Measurements from ENCODE around the gene ACACB. TPM values are rescaled to one million over a fixed set of nuclear protein-coding genes. Genes with fewer than 3 reads are reported as not detected.

ACACB gene
- total and polyA plus RNA-seq, 2 donors from 2014 or later = 13.8 to 56.8 TPM

DNA sequence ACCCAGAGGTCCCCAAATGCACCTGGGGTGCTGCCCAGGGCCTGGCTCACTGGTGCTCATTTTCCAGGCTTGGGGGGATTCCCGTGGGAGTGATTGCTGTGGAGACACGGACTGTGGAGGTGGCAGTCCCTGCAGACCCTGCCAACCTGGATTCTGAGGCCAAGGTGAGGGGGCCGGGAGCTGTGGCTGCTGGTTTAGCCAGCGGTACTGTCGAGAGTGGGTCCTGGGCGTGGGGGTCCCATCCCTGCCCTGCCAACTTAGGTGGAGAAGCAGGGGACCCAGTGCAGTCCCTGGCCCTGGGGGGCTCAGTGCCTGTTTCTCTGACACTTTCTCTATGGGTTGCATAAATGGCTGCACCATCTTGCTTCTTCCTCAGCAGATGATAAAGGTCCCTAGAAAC, 141.8 kb downstream of the ACACB start:
- FAIRE-seq = no peak

DNA sequence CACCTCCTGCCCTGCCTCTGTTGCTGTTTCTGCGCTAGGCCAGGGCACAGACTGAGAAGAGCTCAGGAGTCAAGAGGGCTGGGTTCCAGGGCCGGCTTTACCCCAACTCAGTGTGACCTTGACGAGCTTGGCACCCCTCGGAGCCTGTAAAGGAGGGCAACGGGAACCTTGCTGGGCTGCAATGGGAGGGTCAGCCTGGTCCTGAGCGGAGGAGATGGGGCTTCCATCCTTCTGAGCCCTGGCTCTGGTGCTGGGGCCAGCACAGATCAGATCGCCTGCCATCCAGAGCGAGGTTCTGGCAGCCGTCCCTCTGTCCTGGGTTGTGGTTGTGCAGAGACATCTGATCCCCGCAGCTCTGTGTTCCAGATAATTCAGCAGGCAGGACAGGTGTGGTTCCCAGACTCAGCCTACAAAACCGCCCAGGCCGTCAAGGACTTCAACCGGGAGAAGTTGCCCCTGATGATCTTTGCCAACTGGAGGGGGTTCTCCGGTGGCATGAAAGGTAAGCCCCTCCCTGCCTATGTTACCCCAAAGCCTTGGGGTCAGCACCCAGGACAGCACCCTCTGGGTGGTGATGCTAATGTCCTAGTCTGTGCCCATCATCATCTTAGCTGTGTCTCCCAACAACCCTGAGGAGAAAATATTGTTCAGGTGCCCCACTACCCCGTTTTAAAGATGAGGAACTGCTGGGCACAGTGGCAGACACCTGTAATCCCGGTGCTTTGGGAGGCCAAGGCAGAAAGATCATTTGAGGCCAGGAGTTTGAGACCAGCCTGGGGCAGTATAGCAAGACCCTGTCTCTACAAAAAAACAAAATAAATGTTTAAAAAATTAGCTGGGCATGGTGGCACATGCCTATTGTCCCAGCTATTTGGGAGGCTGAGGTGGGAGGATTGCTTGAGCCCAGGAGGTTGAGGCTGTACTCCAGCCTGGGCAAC, 142.5 kb downstream of the ACACB start:
- peaks cover 0 to 43% (median 36%) of the 10 kb centered on the region in 3 donors for H3K36me3 ChIP-seq (ENCODE audit: control insufficient read depth in 2 of 3, insufficient read depth in 3 of 3, low read length in 3 of 3)

More for the DNA sequence above, 141.8 kb downstream of the ACACB start:
- H3K4me1 ChIP-seq (ENCODE audit: control insufficient read depth in 2 of 3, insufficient read depth in 2 of 3, low read depth in 1 of 3, low read length in 3 of 3) = no peaks in the 10 kb centered on the region
- no peak overlapping the region for H3K4me3 ChIP-seq (ENCODE audit: low read length in 3 of 3)
- no peak overlapping the region for H3K27ac ChIP-seq (ENCODE audit: low read depth in 2 of 2, low read length in 2 of 2)
- H3K36me3 ChIP-seq (ENCODE audit: control insufficient read depth in 2 of 3, insufficient read depth in 3 of 3, low read length in 3 of 3) = peaks cover 0 to 44% (median 39%) of the 10 kb centered on the region in 3 donors
- intact Hi-C loops (cut with DNase I) = no loop called here
- TF ChIP-seq, protein P1, sequence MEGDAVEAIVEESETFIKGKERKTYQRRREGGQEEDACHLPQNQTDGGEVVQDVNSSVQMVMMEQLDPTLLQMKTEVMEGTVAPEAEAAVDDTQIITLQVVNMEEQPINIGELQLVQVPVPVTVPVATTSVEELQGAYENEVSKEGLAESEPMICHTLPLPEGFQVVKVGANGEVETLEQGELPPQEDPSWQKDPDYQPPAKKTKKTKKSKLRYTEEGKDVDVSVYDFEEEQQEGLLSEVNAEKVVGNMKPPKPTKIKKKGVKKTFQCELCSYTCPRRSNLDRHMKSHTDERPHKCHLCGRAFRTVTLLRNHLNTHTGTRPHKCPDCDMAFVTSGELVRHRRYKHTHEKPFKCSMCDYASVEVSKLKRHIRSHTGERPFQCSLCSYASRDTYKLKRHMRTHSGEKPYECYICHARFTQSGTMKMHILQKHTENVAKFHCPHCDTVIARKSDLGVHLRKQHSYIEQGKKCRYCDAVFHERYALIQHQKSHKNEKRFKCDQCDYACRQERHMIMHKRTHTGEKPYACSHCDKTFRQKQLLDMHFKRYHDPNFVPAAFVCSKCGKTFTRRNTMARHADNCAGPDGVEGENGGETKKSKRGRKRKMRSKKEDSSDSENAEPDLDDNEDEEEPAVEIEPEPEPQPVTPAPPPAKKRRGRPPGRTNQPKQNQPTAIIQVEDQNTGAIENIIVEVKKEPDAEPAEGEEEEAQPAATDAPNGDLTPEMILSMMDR (IDR thresholded peaks at IDR 0.05; ENCODE audit: borderline replicate concordance, extremely low read depth, insufficient read depth) = no peak
- no peak for DNase-seq
- H3K9ac ChIP-seq (ENCODE audit: low read length in 3 of 3) = no peak overlapping the region
- peaks cover 0 to 4% (median 0%) of the 10 kb centered on the region in 3 donors for H3K9me3 ChIP-seq (ENCODE audit: control insufficient read depth in 2 of 3, insufficient read depth in 1 of 3, low read length in 3 of 3)
- H3K27me3 ChIP-seq (ENCODE audit: control insufficient read depth, insufficient read depth, low read length) = no peaks in the 10 kb centered on the region

DNA sequence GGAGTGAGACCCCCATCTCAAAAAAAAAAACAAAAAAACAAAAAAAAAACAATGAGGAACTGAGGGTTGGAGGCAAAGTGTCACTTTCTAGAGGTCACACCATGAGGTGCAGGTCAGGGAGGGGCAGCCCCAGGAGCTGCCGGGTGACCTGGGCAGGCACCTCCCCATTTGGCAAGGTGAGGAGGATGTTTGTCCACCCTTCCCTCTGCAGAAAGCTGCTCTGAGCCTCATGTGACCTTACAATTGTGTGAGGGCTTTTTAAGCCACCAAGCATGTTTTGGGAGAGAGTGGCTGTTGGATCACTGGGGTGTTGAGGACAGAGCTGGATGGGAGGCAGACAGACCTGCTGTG, 143.1 kb downstream of the ACACB start:
- intact Hi-C loops (cut with DNase I) = no loop called here
- no peak overlapping the region for H3K9ac ChIP-seq (ENCODE audit: low read length in 3 of 3)
- FAIRE-seq (no peak), DNase-seq (no peak)
- TF ChIP-seq, protein P1 (IDR thresholded peaks at IDR 0.05; ENCODE audit: borderline replicate concordance, extremely low read depth, insufficient read depth) = no peak
- no peak overlapping the region for H3K27ac ChIP-seq (ENCODE audit: low read depth in 2 of 2, low read length in 2 of 2)
- H3K27me3 ChIP-seq (ENCODE audit: control insufficient read depth, insufficient read depth, low read length) = no peaks in the 10 kb centered on the region
- H3K36me3 ChIP-seq (ENCODE audit: control insufficient read depth in 2 of 3, insufficient read depth in 3 of 3, low read length in 3 of 3) = peaks cover 0 to 39% (median 38%) of the 10 kb centered on the region in 3 donors
- no peaks in the 10 kb centered on the region for H3K4me1 ChIP-seq (ENCODE audit: control insufficient read depth in 2 of 3, insufficient read depth in 2 of 3, low read depth in 1 of 3, low read length in 3 of 3)
- no peaks in the 10 kb centered on the region for H3K9me3 ChIP-seq (ENCODE audit: control insufficient read depth in 2 of 3, insufficient read depth in 1 of 3, low read length in 3 of 3)
- no peak overlapping the region for H3K4me3 ChIP-seq (ENCODE audit: low read length in 3 of 3)

More for the DNA sequence above, 142.5 kb downstream of the ACACB start:
- Histone ChIP-seq H3K4me3 (ENCODE audit: low read length in 3 of 3) (no peak overlapping the region), H3K9ac (ENCODE audit: low read length in 3 of 3) (no peak overlapping the region), H3K9me3 (ENCODE audit: control insufficient read depth in 2 of 3, insufficient read depth in 1 of 3, low read length in 3 of 3) (peaks cover 0 to 2% (median 0%) of the 10 kb centered on the region in 3 donors), H3K27me3 (ENCODE audit: control insufficient read depth, insufficient read depth, low read length) (no peaks in the 10 kb centered on the region), H3K27ac (ENCODE audit: low read depth in 2 of 2, low read length in 2 of 2) (no peak overlapping the region), H3K4me1 (ENCODE audit: control insufficient read depth in 2 of 3, insufficient read depth in 2 of 3, low read depth in 1 of 3, low read length in 3 of 3) (no peaks in the 10 kb centered on the region)
- FAIRE-seq = no peak
- intact Hi-C loops (cut with DNase I) = no loop called here
- TF ChIP-seq, protein P1 (IDR thresholded peaks at IDR 0.05; ENCODE audit: borderline replicate concordance, extremely low read depth, insufficient read depth) = no peak
- no peak for DNase-seq
